ENCODE data around the gene PHKB.

GRCh38 chr16:47470211-47470610 lies 9.1 kb downstream of the PHKB start:
- TF ChIP-seq MAFK (IDR thresholded peaks at IDR 0.05; ENCODE audit: low read depth, low read length) (no peak), BACH1 (IDR thresholded peaks at IDR 0.05; ENCODE audit: low read length) (no peak), POLR2AphosphoS5 (IDR thresholded peaks at IDR 0.05; ENCODE audit: low read depth, low read length) (no peak)

Measured in H1 (cell line).